ENCODE data around the gene MPP2. TPM values are rescaled to one million over a fixed set of nuclear protein-coding genes. Genes with fewer than 3 reads are reported as not detected.

The MPP2 gene
- total RNA-seq, 2 experiments from 2014 or later, result 3.5 to 4.0 TPM

GRCh38 chr17:43888548-43888947 lies 18.8 kb downstream of the MPP2 start:
- no peak for ATAC-seq (ENCODE audit: poor library complexity)
- Mint-ChIP-seq H3K27ac (no peak overlapping the region), H3K27me3 (peaks cover 23% of the 10 kb centered on the region), H3K36me3 (ENCODE audit: low read depth) (no peaks in the 10 kb centered on the region), H3K4me1 (ENCODE audit: low read depth) (no peaks in the 10 kb centered on the region), H3K9me3 (no peaks in the 10 kb centered on the region), H3K4me3 (no peak overlapping the region)
- intact Hi-C loops (cut with DNase I, micrococcal nuclease), result no loop called here
- no peaks in the 10 kb centered on the region for H3K36me3 ChIP-seq (ENCODE audit: insufficient read depth, low read length)
- H3K9me3 ChIP-seq (ENCODE audit: control insufficient read depth in 1 of 2, insufficient read depth in 1 of 2, low read length in 2 of 2), result no peaks in the 10 kb centered on the region
- H3K4me3 ChIP-seq (ENCODE audit: low read length), result no peak overlapping the region
- POLR2A ChIA-PET, result no interaction called here
- CTCF ChIA-PET, result no interaction called here
- no peaks in the 10 kb centered on the region for H3K4me1 ChIP-seq (ENCODE audit: insufficient read depth, low read length)
- DNase-seq, result no peak
- no peak for TF ChIP-seq CTCF (IDR thresholded peaks at IDR 0.05)
- no peaks in the 10 kb centered on the region for H3K27me3 ChIP-seq (ENCODE audit: control insufficient read depth in 1 of 2, insufficient read depth in 2 of 2, low read length in 2 of 2)
- no peak overlapping the region for H3K27ac ChIP-seq (ENCODE audit: low read depth in 1 of 2, low read length in 2 of 2)

DNA sequence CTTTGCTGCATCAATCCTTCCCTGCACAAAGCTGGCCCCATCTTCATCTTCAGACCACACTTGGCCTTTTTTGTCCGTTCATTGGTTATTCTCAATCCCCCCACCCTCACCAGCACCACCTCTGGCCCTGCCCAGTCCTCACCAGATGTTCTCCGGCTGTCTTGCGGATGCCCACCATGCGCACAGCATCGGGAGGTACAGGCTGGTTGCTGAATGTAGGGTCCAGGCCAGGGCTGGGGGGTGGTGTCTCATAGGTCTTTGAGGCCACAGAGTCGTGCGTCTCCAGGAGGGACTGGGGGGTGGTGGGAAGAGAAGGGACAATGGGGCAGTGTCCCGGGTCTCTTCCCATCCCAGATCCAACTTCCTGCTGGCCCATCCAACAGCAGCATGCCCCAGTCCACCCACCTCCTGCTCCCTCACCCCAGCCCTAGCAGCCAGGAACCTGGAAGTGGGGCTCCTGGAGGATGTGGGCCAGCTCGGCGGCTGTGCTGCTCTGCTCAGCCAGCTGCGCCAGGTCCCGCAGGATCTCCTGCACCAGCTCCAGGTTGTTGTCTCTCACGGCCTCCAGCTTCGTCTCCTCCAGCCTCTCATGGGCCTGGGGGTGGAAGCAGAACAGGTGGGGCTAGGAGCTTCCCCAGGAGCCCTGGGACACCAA lies 24.4 kb downstream of the MPP2 start:
- no peaks in the 10 kb centered on the region for H3K9me3 Mint-ChIP-seq
- ATAC-seq (ENCODE audit: poor library complexity) (no peak), DNase-seq (no peak)
- no peak for TF ChIP-seq CTCF (IDR thresholded peaks at IDR 0.05)
- ChIA-PET POLR2A (no interaction called here), CTCF (no interaction called here)
- H3K27me3 Mint-ChIP-seq, result peaks cover 10% of the 10 kb centered on the region
- no peaks in the 10 kb centered on the region for H3K4me1 Mint-ChIP-seq (ENCODE audit: low read depth)
- H3K4me3 ChIP-seq (ENCODE audit: low read length), result no peak overlapping the region
- H3K36me3 ChIP-seq (ENCODE audit: insufficient read depth, low read length), result no peaks in the 10 kb centered on the region
- no peaks in the 10 kb centered on the region for H3K9me3 ChIP-seq (ENCODE audit: control insufficient read depth in 1 of 2, insufficient read depth in 1 of 2, low read length in 2 of 2)
- H3K27ac ChIP-seq (ENCODE audit: low read depth in 1 of 2, low read length in 2 of 2), result no peak overlapping the region
- H3K27me3 ChIP-seq (ENCODE audit: control insufficient read depth in 1 of 2, insufficient read depth in 2 of 2, low read length in 2 of 2), result no peaks in the 10 kb centered on the region
- H3K27ac Mint-ChIP-seq, result no peak overlapping the region
- intact Hi-C loops (cut with DNase I, micrococcal nuclease), result no loop called here
- no peak overlapping the region for H3K4me3 Mint-ChIP-seq
- H3K4me1 ChIP-seq (ENCODE audit: insufficient read depth, low read length), result peaks cover 8% of the 10 kb centered on the region
- no peaks in the 10 kb centered on the region for H3K36me3 Mint-ChIP-seq (ENCODE audit: low read depth)

- CTCF ChIA-PET, result no interaction called here
- H3K36me3 Mint-ChIP-seq (ENCODE audit: low read depth), result no peaks in the 10 kb centered on the region
- H3K27me3 Mint-ChIP-seq, result peaks cover 10% of the 10 kb centered on the region
- ATAC-seq (ENCODE audit: poor library complexity) (no peak), DNase-seq (no peak)
- Histone ChIP-seq H3K27me3 (ENCODE audit: control insufficient read depth in 1 of 2, insufficient read depth in 2 of 2, low read length in 2 of 2) (no peaks in the 10 kb centered on the region), H3K4me1 (ENCODE audit: insufficient read depth, low read length) (peaks cover 8% of the 10 kb centered on the region), H3K9me3 (ENCODE audit: control insufficient read depth in 1 of 2, insufficient read depth in 1 of 2, low read length in 2 of 2) (no peaks in the 10 kb centered on the region), H3K4me3 (ENCODE audit: low read length) (no peak overlapping the region), H3K27ac (ENCODE audit: low read depth in 1 of 2, low read length in 2 of 2) (no peak overlapping the region), H3K36me3 (ENCODE audit: insufficient read depth, low read length) (no peaks in the 10 kb centered on the region)
- TF ChIP-seq CTCF (IDR thresholded peaks at IDR 0.05), result no peak
- no peak overlapping the region for H3K27ac Mint-ChIP-seq
- H3K4me1 Mint-ChIP-seq (ENCODE audit: low read depth), result no peaks in the 10 kb centered on the region
- POLR2A ChIA-PET, result no interaction called here
- intact Hi-C loops (cut with DNase I, micrococcal nuclease), result no loop called here
- no peak overlapping the region for H3K4me3 Mint-ChIP-seq
- H3K9me3 Mint-ChIP-seq, result no peaks in the 10 kb centered on the region
Measured at GRCh38 chr17:43881758-43882505, 25.4 kb downstream of the MPP2 start.
